ENCODE data around the gene TUNAR.

Gene TUNAR

GRCh38 chr14:95872777-95873176 lies 3.9 kb upstream of the TUNAR start:
- no peak for DNase-seq (ENCODE audit: low spot score)

DNA sequence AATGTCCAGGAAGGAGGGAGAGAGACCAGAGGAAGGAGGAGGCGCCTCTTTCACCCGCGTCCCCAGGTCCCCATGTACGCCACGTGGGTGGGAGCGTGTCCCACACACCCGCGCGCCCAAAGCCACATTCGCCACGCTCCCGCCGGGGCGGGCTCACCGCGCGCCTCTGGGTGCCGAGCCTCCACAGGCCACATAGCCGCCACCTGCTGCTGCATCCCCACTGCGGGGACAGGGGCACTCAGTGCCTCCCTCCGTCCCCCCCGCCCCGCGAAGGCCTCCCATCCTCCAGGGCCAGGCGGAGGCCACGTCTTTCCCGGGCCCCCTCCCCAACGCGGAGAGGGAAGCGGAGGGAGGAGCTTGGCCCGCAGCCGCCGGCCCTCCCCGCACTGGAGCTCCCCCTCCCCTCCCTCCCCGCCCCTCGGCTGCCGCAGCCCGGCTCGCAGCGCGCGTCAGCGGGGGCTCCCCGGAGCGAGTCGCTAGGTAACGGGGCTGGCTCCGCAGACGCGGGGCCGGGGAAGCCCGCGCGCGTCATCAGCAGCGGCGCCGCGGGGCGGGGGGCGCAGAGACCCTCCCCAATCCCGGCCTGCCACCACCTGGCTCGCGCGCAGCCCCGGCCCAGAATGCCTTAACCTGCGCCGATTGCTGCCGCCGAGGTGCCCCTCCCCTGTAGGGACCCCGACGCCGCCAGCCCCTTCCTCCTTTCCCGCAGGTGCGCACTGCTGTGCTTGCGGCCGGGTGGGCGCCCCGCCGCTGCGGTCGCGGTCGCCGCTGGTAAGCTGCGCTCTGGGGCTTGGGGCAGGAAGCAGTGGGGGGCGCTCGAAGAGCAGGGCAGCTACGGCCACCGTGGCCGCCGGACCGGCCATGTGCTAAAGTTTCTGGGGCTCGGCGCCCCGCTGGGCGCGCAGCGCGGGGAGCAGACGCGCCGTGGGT lies 536 bp upstream of the TUNAR start:
- no peak for DNase-seq (ENCODE audit: low spot score)

GRCh38 chr14:95877633-95878032 lies 1.0 kb downstream of the TUNAR start:
- no peak for DNase-seq (ENCODE audit: low spot score)

GRCh38 chr14:95884377-95884776 lies 7.7 kb downstream of the TUNAR start:
- DNase-seq (ENCODE audit: low spot score), result no peak

- DNase-seq (ENCODE audit: low spot score), result no peak
These were observed 8.6 kb downstream of the TUNAR start for GRCh38 chr14:95885278-95885677.

- no peak for DNase-seq (ENCODE audit: low spot score)
These were observed 9.2 kb downstream of the TUNAR start for GRCh38 chr14:95885866-95886265.

- no peak for DNase-seq (ENCODE audit: low spot score)
These were observed 9.9 kb downstream of the TUNAR start for GRCh38 chr14:95886366-95887056.

GRCh38 chr14:95887351-95887750 lies 10.7 kb downstream of the TUNAR start:
- no peak for DNase-seq (ENCODE audit: low spot score)

GRCh38 chr14:95889236-95889979 lies 12.8 kb downstream of the TUNAR start:
- no peak for DNase-seq (ENCODE audit: low spot score)

- no peak for DNase-seq (ENCODE audit: low spot score)
These were observed 15.1 kb downstream of the TUNAR start for GRCh38 chr14:95891742-95892141.

DNA sequence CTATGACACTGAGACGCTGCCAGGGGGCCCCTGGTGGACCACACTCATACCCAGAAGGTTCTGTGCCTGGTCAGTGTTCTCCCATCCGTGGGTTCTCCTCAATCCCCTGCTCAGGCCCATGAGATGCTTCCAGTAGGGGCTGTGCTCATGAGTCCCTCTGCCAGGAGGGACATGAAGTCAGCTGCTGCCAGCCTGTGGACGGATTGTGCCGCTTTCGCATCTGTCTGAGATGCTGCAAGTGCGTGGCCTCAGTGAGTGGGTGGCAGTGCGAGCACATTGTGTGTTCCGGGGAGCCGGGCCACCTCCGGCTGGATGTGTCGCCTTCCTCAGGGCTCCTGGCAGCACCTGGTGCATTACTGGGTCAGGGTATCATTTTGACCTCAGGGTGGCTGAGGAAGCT lies 15.5 kb downstream of the TUNAR start:
- DNase-seq (ENCODE audit: low spot score), result no peak

GRCh38 chr14:95895720-95896119 lies 19.1 kb downstream of the TUNAR start:
- DNase-seq (ENCODE audit: low spot score), result no peak

DNA sequence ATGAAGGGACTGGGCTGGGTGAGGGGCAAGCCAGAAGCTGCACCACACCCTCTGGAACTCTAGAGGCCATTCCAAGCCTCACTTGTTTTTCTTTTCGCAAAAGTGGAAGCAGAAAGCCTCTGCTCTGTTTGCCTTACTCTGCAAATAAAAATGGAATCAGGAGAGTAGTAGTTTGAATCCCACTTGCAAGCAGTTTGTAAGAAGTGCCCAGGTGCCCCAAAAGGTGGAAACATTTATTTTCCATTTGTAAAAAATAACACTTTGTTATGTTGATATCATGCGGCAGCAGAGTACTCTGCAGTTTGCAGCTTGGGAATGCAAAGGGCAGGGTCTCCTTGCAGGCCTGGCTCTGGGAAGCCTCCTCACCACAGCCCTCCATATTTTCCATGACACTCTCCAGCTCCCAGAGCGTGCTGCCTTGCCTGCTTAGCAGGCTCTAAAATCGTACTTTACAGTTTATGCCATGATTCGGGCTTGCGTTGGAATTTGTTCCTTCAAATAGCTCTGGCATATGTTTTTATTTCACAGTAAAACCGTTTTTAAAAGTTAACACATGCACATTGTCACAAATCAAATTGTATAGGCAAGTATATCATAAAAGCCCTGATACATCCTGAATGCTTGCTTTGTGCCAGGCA lies 20.0 kb downstream of the TUNAR start:
- DNase-seq (ENCODE audit: low spot score), result no peak

GRCh38 chr14:95897280-95897679 lies 20.6 kb downstream of the TUNAR start:
- DNase-seq (ENCODE audit: low spot score), result no peak

DNA sequence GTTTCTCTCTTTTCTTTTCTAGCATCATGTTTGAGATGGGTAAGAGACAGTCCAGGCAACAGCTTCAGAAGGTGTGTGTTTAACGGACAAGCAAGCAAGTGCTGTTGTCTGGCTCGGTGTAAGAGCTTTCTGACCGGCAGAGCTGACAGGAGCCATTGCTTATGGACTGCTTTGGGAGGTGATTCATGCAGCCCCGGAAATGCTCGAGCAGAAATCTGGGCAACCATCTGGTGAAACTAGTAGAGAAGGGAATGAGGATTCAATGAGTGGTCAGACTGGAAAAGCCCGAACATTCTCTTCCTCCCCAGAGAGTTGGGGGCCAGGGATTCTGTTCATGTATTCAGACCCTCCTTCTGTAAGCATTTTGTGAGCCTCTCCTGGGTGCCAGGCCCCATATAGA lies 24.4 kb downstream of the TUNAR start:
- no peak for DNase-seq (ENCODE audit: low spot score)

DNA sequence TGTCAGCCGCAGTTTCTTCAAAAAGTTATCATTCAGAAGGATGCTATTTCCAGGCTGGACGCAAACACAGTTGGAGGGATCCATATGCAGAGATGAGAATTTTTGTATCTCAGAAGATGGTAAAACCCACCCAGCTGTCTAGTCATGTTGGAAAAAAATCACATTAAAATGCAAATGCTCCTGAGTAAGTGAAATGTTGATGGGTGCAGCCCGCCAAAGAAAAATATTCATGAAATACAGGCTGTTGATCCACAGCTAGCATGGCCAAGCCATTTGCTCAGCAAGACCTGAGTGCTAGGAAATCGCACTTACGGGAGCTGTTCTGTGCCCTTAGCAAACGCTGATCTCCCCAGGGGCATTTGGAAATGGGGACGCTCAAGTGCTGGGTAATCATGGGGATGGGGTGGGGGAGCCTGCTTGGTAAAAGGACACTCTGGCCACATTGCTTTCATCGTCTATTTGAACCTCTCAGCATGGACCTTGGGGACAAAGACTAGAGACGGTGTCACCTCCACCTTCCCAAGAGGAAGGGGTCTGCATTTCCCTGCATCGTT lies 25.7 kb downstream of the TUNAR start:
- DNase-seq (ENCODE audit: low spot score), result no peak

DNA sequence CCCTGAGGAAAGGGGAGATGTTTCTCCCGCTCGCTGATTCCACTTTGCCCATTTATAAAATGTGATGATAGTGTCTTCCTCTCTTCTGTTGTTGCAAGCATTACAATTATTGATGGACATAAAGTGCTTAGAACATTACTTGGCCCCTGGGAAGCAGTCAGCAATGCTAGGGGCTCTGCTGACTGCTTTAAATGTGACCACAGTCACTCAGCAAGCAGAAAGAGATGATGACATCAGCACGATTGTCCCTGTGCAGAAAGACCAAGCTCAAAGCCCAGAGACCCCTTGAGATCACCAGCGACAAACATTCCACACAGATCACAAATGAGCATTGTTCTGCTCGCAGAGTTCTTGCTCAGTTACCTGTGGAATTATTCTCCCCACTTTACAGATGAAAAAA lies 26.5 kb downstream of the TUNAR start:
- DNase-seq (ENCODE audit: low spot score), result no peak

- no peak for DNase-seq (ENCODE audit: low spot score)
These were observed 27.0 kb downstream of the TUNAR start for GRCh38 chr14:95903616-95904107.

DNA sequence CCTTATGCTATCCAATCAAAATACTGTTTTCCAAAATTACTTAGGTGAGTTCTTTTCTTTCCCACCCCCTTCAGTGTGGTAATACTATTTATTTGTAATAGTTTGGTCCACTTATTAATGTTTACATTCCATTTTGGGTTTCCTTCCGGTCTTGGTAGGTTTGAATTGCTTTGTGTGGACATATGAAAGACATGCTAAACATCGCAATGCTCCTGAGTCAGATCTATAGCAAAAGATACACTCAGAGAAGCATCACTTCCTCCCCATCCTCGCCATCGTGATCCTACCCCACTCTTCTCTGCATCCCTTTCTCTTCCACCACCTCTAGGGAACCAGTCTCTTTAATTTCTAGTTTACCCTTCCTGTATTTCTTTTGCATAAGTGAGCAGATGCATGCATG lies 30.0 kb downstream of the TUNAR start:
- DNase-seq (ENCODE audit: low spot score), result no peak

- DNase-seq (ENCODE audit: low spot score), result no peak
These were observed 34.0 kb downstream of the TUNAR start for GRCh38 chr14:95910628-95911027.

DNA sequence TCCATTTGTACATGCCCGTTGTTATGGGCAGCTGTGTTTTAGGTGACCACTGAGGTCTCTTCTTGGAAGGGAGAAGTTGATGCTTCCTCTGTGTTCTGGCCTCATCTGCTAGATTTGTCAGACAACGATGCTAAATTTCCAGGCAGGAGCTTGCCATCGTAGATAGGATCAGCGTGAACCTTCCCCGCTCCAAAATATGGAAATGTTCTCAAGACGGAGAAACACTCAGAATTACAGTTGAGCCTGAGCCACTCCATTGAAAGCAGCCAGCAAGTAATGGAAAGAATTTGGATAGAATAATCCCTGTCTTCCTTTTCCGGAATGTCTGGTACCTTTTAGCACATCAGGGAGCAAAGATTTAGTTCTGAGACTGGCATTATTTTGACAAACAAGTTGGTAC lies 34.8 kb downstream of the TUNAR start:
- DNase-seq (ENCODE audit: low spot score), result no peak

DNA sequence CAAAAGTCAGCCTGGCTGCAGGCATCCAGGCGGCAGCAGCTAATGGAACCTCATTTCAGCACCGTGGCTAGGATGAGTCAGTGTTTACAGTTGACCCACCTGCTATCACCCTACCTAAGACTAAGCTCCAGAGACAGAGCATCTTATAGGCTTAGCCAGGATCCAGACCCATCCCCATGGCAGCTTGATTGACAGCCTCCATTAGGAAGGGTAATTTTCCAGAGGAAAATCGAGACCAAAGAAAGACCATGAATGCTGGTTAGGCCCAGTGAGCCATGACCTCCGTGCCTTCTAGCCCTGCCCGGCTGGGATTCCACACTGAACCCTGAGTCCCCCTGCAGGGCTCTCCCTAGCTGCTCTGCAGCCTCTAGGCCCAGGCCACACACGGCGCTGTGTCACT lies 38.7 kb downstream of the TUNAR start:
- DNase-seq (ENCODE audit: low spot score), result no peak

Data from CD4-positive, alpha-beta T cell treated with Interleukin-15 for 4 hours (primary cell).